Choroid plexus epithelial cell (primary cell): ENCODE results near the gene MCU.
"Not testable (repeated sequence)": the region's sequence is repeated elsewhere in the genome, so short reads cannot be mapped to it uniquely, and the experiment has no call there.

Experiments used
- DNase-seq: peaks from one replicate; pipeline ENCODE4 v3.0.0-alpha.2; 2010; ENCODE audit warnings: low read depth
- H3K4me3 ChIP-seq: 2 replicates; pipeline ENCODE4 v1.5.1; 2011; ENCODE audit warnings: low read depth, mild to moderate bottlenecking, control low read depth, low read length, moderate library complexity
- TF ChIP-seq, protein P1 (sequence below): conservative IDR thresholded peaks from 2 replicates; pipeline ENCODE4 v1.5.1; 2011; ENCODE audit warnings: low read depth, mild to moderate bottlenecking, control low read depth, inconsistent platforms, low read length, moderate library complexity

Gene MCU

DNA sequence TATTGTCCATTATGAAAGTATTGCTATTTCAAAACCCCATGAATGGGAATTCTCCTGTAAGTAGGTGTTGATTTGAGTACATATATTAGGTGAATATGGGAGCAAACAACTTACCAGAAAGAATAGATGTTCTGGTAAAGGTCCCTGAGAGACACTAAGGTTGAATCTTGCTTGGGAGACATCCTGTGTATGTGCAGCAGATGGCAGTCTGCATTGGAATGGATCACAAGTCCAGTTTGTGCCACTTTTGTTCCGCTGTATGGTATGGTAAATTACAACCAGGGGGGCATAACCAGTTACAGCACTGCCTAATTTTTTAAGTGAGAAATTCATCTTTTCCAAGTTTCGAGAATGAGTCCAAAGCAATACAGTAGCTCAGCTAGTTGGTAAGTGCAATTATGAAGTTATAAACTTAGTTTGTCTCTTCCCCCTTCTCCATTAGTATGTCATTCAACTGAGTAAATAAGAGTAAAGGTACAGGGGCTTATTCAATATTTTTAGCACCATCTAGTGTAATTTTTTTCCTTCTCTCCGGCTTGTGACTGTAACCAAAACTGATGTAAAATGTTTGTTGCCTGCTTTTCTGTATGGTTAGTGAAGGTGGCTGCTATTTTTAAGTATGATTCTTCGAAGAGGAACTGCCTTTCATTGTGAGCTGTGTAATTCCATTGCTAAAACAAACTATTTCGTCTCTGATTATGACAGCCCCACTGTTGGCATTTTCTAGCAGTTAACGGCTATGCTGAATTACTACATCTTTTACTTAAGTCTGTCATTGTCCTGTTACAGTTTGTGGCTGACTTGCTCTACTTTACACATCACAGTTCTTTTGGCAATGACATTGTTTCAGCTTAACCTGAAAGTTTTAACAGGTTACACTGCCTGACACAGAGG, 2.8 kb downstream of the MCU start:
- H3K4me3 ChIP-seq: no peak overlapping the region
- TF ChIP-seq, protein P1, sequence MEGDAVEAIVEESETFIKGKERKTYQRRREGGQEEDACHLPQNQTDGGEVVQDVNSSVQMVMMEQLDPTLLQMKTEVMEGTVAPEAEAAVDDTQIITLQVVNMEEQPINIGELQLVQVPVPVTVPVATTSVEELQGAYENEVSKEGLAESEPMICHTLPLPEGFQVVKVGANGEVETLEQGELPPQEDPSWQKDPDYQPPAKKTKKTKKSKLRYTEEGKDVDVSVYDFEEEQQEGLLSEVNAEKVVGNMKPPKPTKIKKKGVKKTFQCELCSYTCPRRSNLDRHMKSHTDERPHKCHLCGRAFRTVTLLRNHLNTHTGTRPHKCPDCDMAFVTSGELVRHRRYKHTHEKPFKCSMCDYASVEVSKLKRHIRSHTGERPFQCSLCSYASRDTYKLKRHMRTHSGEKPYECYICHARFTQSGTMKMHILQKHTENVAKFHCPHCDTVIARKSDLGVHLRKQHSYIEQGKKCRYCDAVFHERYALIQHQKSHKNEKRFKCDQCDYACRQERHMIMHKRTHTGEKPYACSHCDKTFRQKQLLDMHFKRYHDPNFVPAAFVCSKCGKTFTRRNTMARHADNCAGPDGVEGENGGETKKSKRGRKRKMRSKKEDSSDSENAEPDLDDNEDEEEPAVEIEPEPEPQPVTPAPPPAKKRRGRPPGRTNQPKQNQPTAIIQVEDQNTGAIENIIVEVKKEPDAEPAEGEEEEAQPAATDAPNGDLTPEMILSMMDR: peak; percentile 65
- DNase-seq: peak; percentile 74

GRCh38 chr10:72695496-72695895, 3.6 kb downstream of the MCU start:
- no peak overlapping the region for H3K4me3 ChIP-seq
- no peak for DNase-seq
- TF ChIP-seq, protein P1: no peak

- DNase-seq: no peak
- TF ChIP-seq, protein P1: no peak
- H3K4me3 ChIP-seq: no peak overlapping the region
These were observed 5.8 kb downstream of the MCU start for GRCh38 chr10:72697716-72698115.

DNA sequence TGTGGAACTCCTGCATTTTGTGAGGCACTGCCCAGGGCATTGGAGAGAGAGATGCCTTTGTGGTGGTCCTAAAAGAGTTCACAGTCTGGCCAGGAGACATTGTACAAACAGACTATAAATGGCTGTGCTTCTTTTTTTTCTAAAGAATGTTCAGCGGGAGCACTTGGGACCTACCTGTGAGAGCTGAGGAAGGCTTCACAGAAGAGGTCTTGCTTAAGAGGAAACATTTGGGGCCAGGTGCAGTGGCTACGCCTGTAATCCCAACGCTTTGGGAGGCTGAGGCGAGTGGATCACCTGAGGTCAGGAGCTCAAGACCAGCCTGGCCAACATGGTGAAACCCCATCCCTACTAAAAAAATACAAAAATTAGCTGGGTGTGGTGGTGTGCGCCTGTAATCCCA, 10.5 kb downstream of the MCU start:
- DNase-seq, H3K4me3 ChIP-seq: not testable (repeated sequence)

- TF ChIP-seq, protein P1: peak; percentile 35
- DNase-seq: peak; percentile 72
- H3K4me3 ChIP-seq: no peak overlapping the region
These were observed 11.1 kb downstream of the MCU start for GRCh38 chr10:72702868-72703581.

GRCh38 chr10:72704117-72704516, 12.2 kb downstream of the MCU start:
- H3K4me3 ChIP-seq: no peak overlapping the region
- DNase-seq: no peak
- TF ChIP-seq, protein P1: no peak

GRCh38 chr10:72709041-72709440, 17.1 kb downstream of the MCU start:
- peak; percentile 41 for DNase-seq

More at GRCh38 chr10:72709041-72709440, 17.1 kb downstream of the MCU start:
- no peak overlapping the region for H3K4me3 ChIP-seq
- TF ChIP-seq, protein P1: no peak
